PC-3 (cell line): ENCODE results near the gene DCLK1.

Experiments
- CTCF ChIP-seq: fragments of 300-600 bp; sonication (generic); conservative IDR thresholded peaks from 2 replicates; pipeline ENCODE4 v1.5.1; 2017; ENCODE audit warnings: antibody characterized with exemption, low read depth, mild to moderate bottlenecking, low read length
- EZH2 ChIP-seq: fragments of 300-600 bp; sonication (generic); IDR thresholded peaks from one replicate; pipeline ENCODE4 v1.6.1; 2017; ENCODE audit warnings: antibody characterized with exemption, mild to moderate bottlenecking, low read length; ENCODE audit not compliant: unreplicated experiment
- EZH2phosphoT487 ChIP-seq: fragments of 300-600 bp; sonication (generic); IDR thresholded peaks from 2 replicates; pipeline ENCODE4 v1.6.1; 2018; ENCODE audit warnings: mild to moderate bottlenecking, antibody characterized with exemption, low read length, borderline replicate concordance

GRCh38 chr13:35836446-35836845 is 294.7 kb downstream of the DCLK1 start:
- TF ChIP-seq CTCF: no peak
- no peak for TF ChIP-seq EZH2
- no peak for TF ChIP-seq EZH2phosphoT487
